HepG2 (cell line): Measurements from ENCODE around the gene BRS3. TPM values are rescaled to one million over a fixed set of nuclear protein-coding genes. Genes with fewer than 3 reads are reported as not detected.

Experiments
- ATAC-seq: fragments of 200-7000 bp; cut with Tn5 transposase; 3 replicates; pipeline ENCODE4 v1.9.1; 2020; ENCODE audit warnings: mild to moderate bottlenecking, moderate library complexity
- BruUV-seq: library from RNA; stranded (reverse); fragments of 400-500 nt; replicated peaks from 2 replicates; lab custom pipeline; 2021; lab: Mats Ljungman, UMichigan
- CTCF ChIA-PET: fragments of 300-600 bp; formaldehyde crosslinking; extraction: SDS; loops from one replicate; lab custom pipeline; 2021; ENCODE audit warnings: low total read pairs, inconsistent platforms, low intra/inter-chr PET ratio; lab: Yijun Ruan, JAX
- POLR2A ChIA-PET: fragments of 350-600 bp; sonication (Branson Sonifier 250); formaldehyde crosslinking; loops from one replicate; lab custom pipeline; 2020; ENCODE audit warnings: antibody characterized with exemption, inconsistent platforms; lab: Yijun Ruan, JAX
- DNase-seq: peaks from one replicate; pipeline ENCODE4 v3.0.0-alpha.2; 2015; ENCODE audit warnings: low spot score
- FAIRE-seq: peaks from 3 replicates; lab custom pipeline; 2011; peaks lifted over from hg19 to GRCh38; lab: Jason Lieb, UNC
- H2AFZ ChIP-seq: one replicate; pipeline ENCODE4 v1.6.1; 2011; ENCODE audit warnings: low read length, inconsistent platforms
- H3K27ac ChIP-seq: fragments of 300-600 bp; 3 replicates; pipeline ENCODE4 v1.8.0; 2011; ENCODE audit warnings: mixed run types, mild to moderate bottlenecking, mixed read lengths, low read length, inconsistent platforms; ENCODE audit not compliant: insufficient read depth; ENCODE audit errors: extremely low read length
- H3K27me3 ChIP-seq, 2 experiments: fragments of 200-600 bp in 1 of 2; 2 replicates in 1 of 2; 3 replicates in 1 of 2; pipeline versions ENCODE4 v1.6.0 to v1.8.0; 2011; ENCODE audit warnings: low read length in 2 of 2, mild to moderate bottlenecking in 2 of 2, moderate library complexity in 2 of 2, inconsistent platforms in 1 of 2; ENCODE audit not compliant: insufficient read depth in 2 of 2, control insufficient read depth in 1 of 2
- H3K36me3 ChIP-seq, 2 experiments: fragments of 200-600 bp in 1 of 2; replicated peaks in 1 of 2; 2 replicates in 1 of 2; 3 replicates in 1 of 2; pipeline versions ENCODE4 v1.5.1 to v1.8.0; 2011; ENCODE audit warnings: low read length in 2 of 2, inconsistent platforms in 1 of 2; ENCODE audit not compliant: insufficient read depth in 2 of 2, control insufficient read depth in 1 of 2
- H3K4me1 ChIP-seq: 2 replicates; pipeline ENCODE4 v1.5.1; 2012; ENCODE audit warnings: low read length, inconsistent platforms; ENCODE audit not compliant: insufficient read depth
- H3K4me2 ChIP-seq: 2 replicates; pipeline ENCODE4 v1.6.0; 2011; ENCODE audit warnings: low read depth, low read length, inconsistent platforms
- H3K4me3 ChIP-seq, 3 experiments: fragments of 200-600 bp in 1 of 3; sonication (generic), shearing (Covaris generic) in 1 of 3; replicated peaks in 1 of 3; 2 replicates each; pipeline ENCODE4 v1.5.1; 2011 to 2016; ENCODE audit warnings: low read length in 3 of 3, inconsistent platforms in 2 of 3, low read depth in 2 of 3, mild to moderate bottlenecking in 2 of 3, control low read depth in 1 of 3, mixed read lengths in 1 of 3; ENCODE audit not compliant: insufficient read depth in 1 of 3
- H3K79me2 ChIP-seq: one replicate; pipeline ENCODE4 v1.6.1; 2011; ENCODE audit warnings: low read length, inconsistent platforms; ENCODE audit not compliant: insufficient read depth
- H3K9ac ChIP-seq: 2 replicates; pipeline ENCODE4 v1.6.0; 2011; ENCODE audit warnings: mild to moderate bottlenecking, low read depth, low read length, inconsistent platforms; ENCODE audit not compliant: insufficient read depth
- H3K9me3 ChIP-seq: 2 replicates; pipeline ENCODE4 v1.5.1; 2012; ENCODE audit warnings: mild to moderate bottlenecking, low read length
- H4K20me1 ChIP-seq: 2 replicates; pipeline ENCODE4 v1.6.0; 2011; ENCODE audit warnings: inconsistent platforms, mild to moderate bottlenecking, low read length, moderate library complexity; ENCODE audit not compliant: insufficient read depth
- ATF7-NPFF ChIP-seq: sonication (generic); formaldehyde crosslinking; IDR thresholded peaks from 2 replicates; pipeline ENCODE4 v1.8.1; 2023; ENCODE audit warnings: mild to moderate bottlenecking, low read depth, missing genetic modification reagents, moderate library complexity
- BHLHE40 ChIP-seq: IDR thresholded peaks from 2 replicates; pipeline ENCODE4 v1.6.1; 2011; ENCODE audit warnings: low read length, improper control_type of control experiment
- FOXM1 ChIP-seq: sonication (generic); formaldehyde crosslinking; IDR thresholded peaks from 2 replicates; pipeline ENCODE4 v1.5.0; 2020; ENCODE audit warnings: missing genetic modification reagents
- GPBP1L1 ChIP-seq: sonication (generic); formaldehyde crosslinking; IDR thresholded peaks from 2 replicates; pipeline ENCODE4 v1.5.0; 2020; ENCODE audit warnings: mild to moderate bottlenecking, missing genetic modification reagents
- KLF16 ChIP-seq, 2 experiments: sonication (generic) in 1 of 2; formaldehyde crosslinking in 1 of 2; IDR thresholded peaks; 2 replicates each; pipeline versions ENCODE4 v1.6.1 to v1.8.0; 2016 to 2023; ENCODE audit warnings: missing genetic modification reagents in 2 of 2, missing compliant biosample characterization in 1 of 2
- MIER2 ChIP-seq: IDR thresholded peaks from 2 replicates; pipeline ENCODE4 v1.6.1; 2016; ENCODE audit warnings: missing biosample characterization, missing genetic modification reagents
- ONECUT2 ChIP-seq: sonication (generic); formaldehyde crosslinking; IDR thresholded peaks from 2 replicates; pipeline ENCODE4 v1.4.0; 2020; ENCODE audit warnings: missing genetic modification reagents
- ZC3H4 ChIP-seq: sonication (generic); formaldehyde crosslinking; IDR thresholded peaks from 2 replicates; pipeline ENCODE4 v1.4.0; 2020; ENCODE audit warnings: missing genetic modification reagents, borderline replicate concordance
- ZNF501 ChIP-seq: sonication (generic); formaldehyde crosslinking; IDR thresholded peaks from 2 replicates; pipeline ENCODE4 v1.5.1; 2020; ENCODE audit warnings: mild to moderate bottlenecking, moderate library complexity, missing genetic modification reagents
- ZNF615 ChIP-seq: sonication (generic); formaldehyde crosslinking; IDR thresholded peaks from 2 replicates; pipeline ENCODE4 v1.5.0; 2020; ENCODE audit warnings: mild to moderate bottlenecking, missing genetic modification reagents, borderline replicate concordance
- ZNF670 ChIP-seq: sonication (generic); formaldehyde crosslinking; IDR thresholded peaks from 2 replicates; pipeline ENCODE4 v1.8.0; 2022; ENCODE audit warnings: mild to moderate bottlenecking, missing genetic modification reagents, borderline replicate concordance
- ZNF710 ChIP-seq: sonication (generic); formaldehyde crosslinking; IDR thresholded peaks from 2 replicates; pipeline ENCODE4 v1.5.0; 2020; ENCODE audit warnings: mild to moderate bottlenecking, missing genetic modification reagents, borderline replicate concordance
- WGBS: methylation state at CpG from one replicate; pipeline ENCODE4 v1.1.6; 2017; ENCODE audit warnings: low lambda C conversion rate; 5-methylcytosine and 5-hydroxymethylcytosine counted together
- in situ Hi-C: cut with HindIII; loops from 2 replicates; pipeline ENCODE4 v1.10.0; 2017; ENCODE audit warnings: low pct_unique_long_range_greater_than_20kb; ENCODE audit not compliant: extremely low pct_ligation_motif_present
- intact Hi-C: fragments of 100-400 bp; cut with micrococcal nuclease; formaldehyde crosslinking; loops from one replicate; pipeline ENCODE4 v1.10.0; 2022; ENCODE audit not compliant: unreplicated experiment
- polyA plus RNA-seq, 8 experiments: library from polyadenylated mRNA; depleted of rRNA in 3 of 8; stranded (reverse) in 7 of 8; unstranded in 1 of 8; fragments of >200 nt; fragmentation: Illumina TruSeq in 4 of 8; extraction: Trizol in 4 of 8; gene quantifications; 2 replicates each; pipeline versions ENCODE4 v1.2.1 to v1.2.3, GENCODE V29; 2011 to 2016; ENCODE audit warnings: low read depth in 4 of 8, missing spikeins in 1 of 8, mixed read lengths in 1 of 8; ENCODE audit not compliant: insufficient read depth in 1 of 8
- total RNA-seq, 5 experiments: library from RNA; depleted of rRNA; stranded (reverse); fragments of >200 nt; fragmentation: Illumina TruSeq; extraction: Trizol; gene quantifications; 2 replicates each; pipeline ENCODE4 v1.2.3, GENCODE V29; 2016; ENCODE audit warnings: low read depth in 1 of 5

Gene BRS3
- total and polyA plus RNA-seq, 2 of the 13 experiments (the other 11 are each of a cell fraction or from before 2014, with no cell fraction given): not detected

DNA sequence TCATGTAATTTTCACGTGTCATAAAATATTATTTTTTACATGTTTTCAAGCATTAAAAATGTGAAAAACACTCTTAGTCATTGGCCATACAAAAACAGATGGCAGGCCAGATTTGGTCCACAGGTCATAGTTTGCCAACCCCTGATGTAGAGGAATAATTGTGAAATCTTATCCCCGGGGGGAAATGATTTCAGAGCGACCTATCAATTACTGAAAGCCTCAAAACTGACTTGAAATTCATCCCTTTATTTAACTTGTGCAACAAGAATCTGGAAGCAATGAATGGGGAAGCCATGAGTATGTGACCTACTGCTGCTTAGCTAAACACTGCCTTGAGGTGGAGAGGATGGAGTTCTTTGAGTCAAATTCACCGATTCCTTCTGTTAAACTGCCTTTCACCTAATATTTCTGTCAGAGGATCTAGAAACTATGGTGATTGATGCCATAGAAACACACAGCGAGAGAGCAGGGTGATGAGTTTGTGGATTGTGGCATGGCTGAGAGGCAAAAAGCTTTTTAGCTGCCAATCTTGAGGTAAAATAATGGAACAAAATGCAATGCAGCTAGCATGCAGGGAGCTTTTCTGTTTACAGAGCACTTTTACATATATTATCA is 30.3 kb upstream of the BRS3 start:
- 2% methylated on average over 5 of the region's 5 CpGs for WGBS
- Histone ChIP-seq H3K4me2 (no peak overlapping the region), H3K79me2 (no peaks in the 10 kb centered on the region), H3K27me3 (no peaks in the 10 kb centered on the region), H4K20me1 (no peaks in the 10 kb centered on the region), H3K4me1 (no peaks in the 10 kb centered on the region), H3K9me3 (no peaks in the 10 kb centered on the region), H3K27ac (no peak overlapping the region), H2AFZ (no peak overlapping the region), H3K36me3 (no peaks in the 10 kb centered on the region), H3K9ac (no peak overlapping the region), H3K4me3 (no peak overlapping the region)
- DNase-seq (no peak), FAIRE-seq (no peak), ATAC-seq (no peak)
- intact Hi-C loops: no loop called here
- ChIA-PET CTCF (no interaction called here), POLR2A (no interaction called here)
- BruUV-seq: no TSS peak
- in situ Hi-C loops: no loop called here
- no peak for TF ChIP-seq ZNF670
- TF ChIP-seq MIER2 (CRISPR knock-in tag): no peak
- TF ChIP-seq ZC3H4 (CRISPR knock-in tag): no peak
- no peak for TF ChIP-seq ATF7-NPFF (CRISPR knock-in tag)
- no peak for TF ChIP-seq KLF16 (CRISPR knock-in tag; IDR thresholded peaks at IDR 0.05)
- TF ChIP-seq ZNF501: no peak
- no peak for TF ChIP-seq FOXM1 (CRISPR knock-in tag)
- no peak for TF ChIP-seq GPBP1L1

DNA sequence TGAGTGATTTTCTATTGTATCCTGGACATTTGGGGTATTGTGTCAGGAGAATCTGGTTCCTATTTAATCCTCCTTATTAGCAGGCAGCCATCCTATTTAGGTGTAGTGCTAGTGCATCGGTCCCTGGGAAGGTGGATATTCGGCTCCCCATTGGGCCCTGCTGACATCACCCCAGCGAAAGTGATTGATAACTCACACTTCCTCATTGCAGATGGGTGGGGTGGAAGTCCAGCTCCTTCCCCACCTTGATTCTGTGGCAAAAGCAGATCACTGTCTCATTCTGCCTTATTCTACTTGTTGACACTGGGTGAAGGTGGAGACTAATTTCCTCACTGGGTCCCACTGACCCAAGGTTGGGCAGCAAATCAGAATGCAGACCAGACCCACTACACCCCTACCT is 23.2 kb upstream of the BRS3 start:
- no peak overlapping the region for H3K4me3 ChIP-seq
- ChIA-PET CTCF (no interaction called here), POLR2A (no interaction called here)
- in situ Hi-C loops: no loop called here
- no peak overlapping the region for H3K9ac ChIP-seq
- no TSS peak for BruUV-seq
- 7% methylated on average over 3 of the region's 3 CpGs for WGBS
- H3K9me3 ChIP-seq: no peaks in the 10 kb centered on the region
- no peak for DNase-seq
- H4K20me1 ChIP-seq: no peaks in the 10 kb centered on the region
- H3K79me2 ChIP-seq: no peaks in the 10 kb centered on the region
- no peak for FAIRE-seq
- H3K4me1 ChIP-seq: no peaks in the 10 kb centered on the region
- no peak overlapping the region for H3K27ac ChIP-seq
- no peaks in the 10 kb centered on the region for H3K27me3 ChIP-seq
- ATAC-seq: no peak
- intact Hi-C loops: no loop called here
- no peak overlapping the region for H2AFZ ChIP-seq
- TF ChIP-seq ZNF615 (CRISPR knock-in tag) (no peak), ZNF710 (CRISPR knock-in tag) (no peak), ONECUT2 (CRISPR knock-in tag) (no peak), BHLHE40 (no peak)
- no peak overlapping the region for H3K4me2 ChIP-seq
- H3K36me3 ChIP-seq: no peaks in the 10 kb centered on the region
